ENCODE measurements around the gene VIPR2. TPM values are rescaled to one million over a fixed set of nuclear protein-coding genes. Genes with fewer than 3 reads are reported as not detected.

The VIPR2 gene, protein sequence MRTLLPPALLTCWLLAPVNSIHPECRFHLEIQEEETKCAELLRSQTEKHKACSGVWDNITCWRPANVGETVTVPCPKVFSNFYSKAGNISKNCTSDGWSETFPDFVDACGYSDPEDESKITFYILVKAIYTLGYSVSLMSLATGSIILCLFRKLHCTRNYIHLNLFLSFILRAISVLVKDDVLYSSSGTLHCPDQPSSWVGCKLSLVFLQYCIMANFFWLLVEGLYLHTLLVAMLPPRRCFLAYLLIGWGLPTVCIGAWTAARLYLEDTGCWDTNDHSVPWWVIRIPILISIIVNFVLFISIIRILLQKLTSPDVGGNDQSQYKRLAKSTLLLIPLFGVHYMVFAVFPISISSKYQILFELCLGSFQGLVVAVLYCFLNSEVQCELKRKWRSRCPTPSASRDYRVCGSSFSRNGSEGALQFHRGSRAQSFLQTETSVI
- total RNA-seq = 4.5 TPM
- long read RNA-seq, partial matches to known transcripts = 1 of 9 reads
- long read RNA-seq, other reads (novel, unspliced or antisense) = 6 of 9 reads

DNA sequence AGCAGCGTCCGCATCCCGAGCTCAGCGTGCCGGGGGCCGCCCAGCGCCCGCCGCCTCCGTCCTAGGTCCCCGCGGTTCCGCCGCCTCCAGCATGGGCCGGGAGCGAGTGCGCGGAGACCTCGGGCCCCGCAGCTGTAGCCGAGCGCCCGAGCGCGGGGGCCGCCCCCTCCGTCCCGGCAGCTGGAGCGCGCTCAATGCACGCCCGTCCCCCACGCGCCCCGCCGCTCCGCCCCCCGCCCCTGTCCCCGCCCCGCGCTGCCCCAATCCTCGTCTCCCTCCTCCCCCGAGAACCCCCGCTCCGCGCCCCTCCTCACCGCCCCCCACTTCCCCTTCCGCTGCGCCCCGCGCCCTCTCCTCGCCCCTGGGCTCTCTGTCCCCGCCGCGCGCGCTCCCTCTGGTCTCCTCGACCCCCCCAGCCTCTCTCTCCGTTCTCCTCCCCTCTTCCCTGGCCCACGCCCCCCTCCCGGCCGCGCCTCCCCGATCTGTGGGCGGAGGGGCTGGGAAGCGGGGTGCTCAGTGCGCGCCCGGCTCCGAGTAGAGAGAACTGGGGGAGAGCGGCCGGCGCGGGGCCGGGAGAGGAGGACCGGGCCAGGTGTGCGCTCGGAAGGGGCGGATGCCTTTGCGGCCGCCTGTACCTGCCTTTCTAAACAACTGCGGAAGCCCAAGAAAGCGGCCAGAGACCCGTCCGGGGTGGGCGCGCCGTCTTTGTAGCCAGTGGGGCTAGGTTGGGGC is at the start of gene VIPR2:
Gene VIPR2, minus strand, starts transcription at position 110 of the 732 bp plus-strand sequence. Its CDS starts 96 bp downstream, at position 14.
- intact Hi-C loops (cut with DNase I) = no loop called here
- peaks cover 45% of the 10 kb centered on the region for H3K27me3 ChIP-seq

DNA sequence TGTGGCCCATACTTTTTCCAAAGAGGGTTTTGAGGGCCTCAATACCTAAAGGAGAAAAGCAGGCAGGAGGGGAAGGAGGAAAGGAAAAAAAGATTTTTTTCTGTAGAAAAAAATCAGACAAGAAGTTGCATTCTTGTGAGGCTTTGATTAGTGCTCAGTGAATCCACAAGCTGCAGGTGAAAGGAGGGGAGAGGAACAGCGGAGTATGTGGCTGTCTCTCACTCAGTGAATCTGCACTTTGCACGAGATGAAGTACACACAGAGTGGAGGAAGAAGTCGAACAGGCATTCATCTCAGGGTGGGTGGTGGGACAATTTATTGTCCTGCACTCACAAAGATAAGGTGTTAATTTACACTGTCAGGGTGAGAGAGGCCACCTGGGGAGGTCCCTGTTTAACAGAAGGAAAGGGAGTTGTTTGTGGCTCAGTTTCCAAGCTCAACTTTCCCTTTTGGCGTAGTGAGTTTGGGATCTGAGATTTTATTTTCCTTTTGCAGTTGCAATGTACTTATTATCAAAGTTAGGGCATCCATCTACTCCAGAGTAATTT is 49.0 kb upstream of the VIPR2 start:
- DNase-seq = no peak
- H3K4me1 ChIP-seq = peaks cover 4% of the 10 kb centered on the region
- H3K36me3 ChIP-seq = no peaks in the 10 kb centered on the region
- H3K4me3 ChIP-seq = no peak overlapping the region
- H3K9me3 ChIP-seq = no peaks in the 10 kb centered on the region
- no peak overlapping the region for H3K27ac ChIP-seq
- H3K27me3 ChIP-seq = no peaks in the 10 kb centered on the region
- no peak for ATAC-seq
- TF ChIP-seq, protein P1, sequence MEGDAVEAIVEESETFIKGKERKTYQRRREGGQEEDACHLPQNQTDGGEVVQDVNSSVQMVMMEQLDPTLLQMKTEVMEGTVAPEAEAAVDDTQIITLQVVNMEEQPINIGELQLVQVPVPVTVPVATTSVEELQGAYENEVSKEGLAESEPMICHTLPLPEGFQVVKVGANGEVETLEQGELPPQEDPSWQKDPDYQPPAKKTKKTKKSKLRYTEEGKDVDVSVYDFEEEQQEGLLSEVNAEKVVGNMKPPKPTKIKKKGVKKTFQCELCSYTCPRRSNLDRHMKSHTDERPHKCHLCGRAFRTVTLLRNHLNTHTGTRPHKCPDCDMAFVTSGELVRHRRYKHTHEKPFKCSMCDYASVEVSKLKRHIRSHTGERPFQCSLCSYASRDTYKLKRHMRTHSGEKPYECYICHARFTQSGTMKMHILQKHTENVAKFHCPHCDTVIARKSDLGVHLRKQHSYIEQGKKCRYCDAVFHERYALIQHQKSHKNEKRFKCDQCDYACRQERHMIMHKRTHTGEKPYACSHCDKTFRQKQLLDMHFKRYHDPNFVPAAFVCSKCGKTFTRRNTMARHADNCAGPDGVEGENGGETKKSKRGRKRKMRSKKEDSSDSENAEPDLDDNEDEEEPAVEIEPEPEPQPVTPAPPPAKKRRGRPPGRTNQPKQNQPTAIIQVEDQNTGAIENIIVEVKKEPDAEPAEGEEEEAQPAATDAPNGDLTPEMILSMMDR (IDR thresholded peaks at IDR 0.05) = no peak
- intact Hi-C loops (cut with DNase I) = no loop called here

More for the DNA sequence above, at the start of gene VIPR2:
- Histone ChIP-seq H3K9me3 (no peaks in the 10 kb centered on the region), H3K27ac (no peak within 1 kb of the TSS), H3K4me1 (peaks cover 10% of the 10 kb centered on the region), H3K4me3 (peak within 1 kb of the TSS; percentile 48), H3K36me3 (no peaks in the 10 kb centered on the region)
- DNase-seq (no peak), ATAC-seq (peak; percentile 39)
- TF ChIP-seq, protein P1 (IDR thresholded peaks at IDR 0.05) = no peak

DNA sequence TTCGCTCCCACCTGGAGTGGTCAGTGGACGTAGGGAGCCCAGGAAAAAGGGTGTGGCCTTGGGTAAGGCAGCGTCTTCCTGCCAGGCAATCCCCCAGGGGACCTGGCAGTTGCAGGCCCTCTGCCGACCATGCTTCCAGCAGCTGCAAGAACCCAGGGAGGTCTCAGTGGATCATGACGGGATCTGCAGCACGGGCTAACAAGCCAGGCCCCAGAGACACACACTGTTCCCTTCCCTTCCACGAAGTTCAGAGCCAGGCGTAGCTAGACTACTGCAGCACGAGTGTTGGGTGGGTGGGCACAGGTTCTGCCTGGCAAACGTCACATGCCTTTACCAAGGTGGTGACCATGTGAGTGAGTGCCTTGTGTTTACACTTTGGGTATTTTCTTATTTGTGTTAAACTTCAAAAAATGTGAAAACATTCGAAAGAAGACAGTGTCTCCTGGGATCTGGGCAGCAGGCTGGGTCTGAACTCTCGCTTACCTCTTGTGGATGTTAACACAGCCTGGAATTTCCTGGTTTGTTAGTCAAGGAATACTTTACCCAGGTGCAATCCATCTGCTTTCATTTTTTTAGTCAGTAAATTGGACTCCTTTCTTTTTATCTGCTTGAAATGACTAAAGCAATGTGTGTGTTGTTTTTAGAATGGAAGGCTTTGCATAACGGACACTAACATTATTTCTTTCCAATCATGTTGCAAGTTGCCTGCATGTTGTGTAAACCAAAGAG is 48.2 kb upstream of the VIPR2 start:
- intact Hi-C loops (cut with DNase I) = no loop called here
- H3K36me3 ChIP-seq = no peaks in the 10 kb centered on the region
- H3K27ac ChIP-seq = no peak overlapping the region
- H3K27me3 ChIP-seq = no peaks in the 10 kb centered on the region
- TF ChIP-seq, protein P1 (IDR thresholded peaks at IDR 0.05) = no peak
- DNase-seq (no peak), ATAC-seq (no peak)
- H3K9me3 ChIP-seq = no peaks in the 10 kb centered on the region
- H3K4me1 ChIP-seq = peaks cover 4% of the 10 kb centered on the region
- no peak overlapping the region for H3K4me3 ChIP-seq

DNA sequence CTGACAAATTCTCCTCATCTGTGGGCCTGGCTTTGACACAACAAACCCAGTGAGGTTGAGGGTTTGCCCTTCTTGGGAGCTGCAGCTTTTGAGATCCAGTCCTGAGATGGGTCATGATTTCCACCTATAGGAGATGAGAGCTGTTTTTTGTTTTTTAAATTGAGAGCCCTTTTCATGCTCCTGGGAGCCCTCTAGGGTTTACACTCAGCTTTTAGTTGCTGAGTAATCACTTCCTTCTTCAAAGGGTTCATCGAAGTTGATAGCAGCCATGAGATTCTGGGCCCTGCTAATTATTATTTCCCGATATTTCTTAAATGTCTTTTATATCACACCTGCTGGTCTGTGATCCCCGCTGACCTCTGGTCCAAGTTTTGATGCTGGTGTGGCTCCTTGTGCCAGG is 47.3 kb upstream of the VIPR2 start:
- Histone ChIP-seq H3K9me3 (no peaks in the 10 kb centered on the region), H3K4me1 (no peaks in the 10 kb centered on the region), H3K36me3 (no peaks in the 10 kb centered on the region), H3K27me3 (no peaks in the 10 kb centered on the region), H3K4me3 (no peak overlapping the region), H3K27ac (no peak overlapping the region)
- TF ChIP-seq, protein P1 (IDR thresholded peaks at IDR 0.05) = no peak
- no peak for DNase-seq
- intact Hi-C loops (cut with DNase I) = no loop called here
- no peak for ATAC-seq

DNA sequence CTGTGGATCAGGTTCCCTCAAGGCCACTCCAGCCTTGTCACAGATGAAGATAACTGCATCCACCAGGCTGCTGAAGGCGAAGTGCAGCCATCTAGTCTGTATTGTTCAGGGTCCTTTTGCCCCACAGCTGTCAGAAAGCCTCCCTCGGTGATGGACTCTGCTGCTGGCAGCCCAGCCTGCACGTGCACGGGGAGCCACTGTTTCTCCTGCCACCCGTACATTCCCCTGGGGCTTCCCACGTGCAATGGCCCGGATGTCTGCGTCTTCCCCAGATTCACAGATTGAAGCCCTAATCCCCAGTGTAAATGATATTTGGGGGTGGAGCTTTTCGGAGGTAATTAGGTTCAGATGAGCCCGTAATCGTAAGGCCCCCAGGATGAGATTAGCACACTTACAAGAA is 46.6 kb upstream of the VIPR2 start:
- DNase-seq (no peak), ATAC-seq (no peak)
- Histone ChIP-seq H3K9me3 (no peaks in the 10 kb centered on the region), H3K4me3 (no peak overlapping the region), H3K36me3 (no peaks in the 10 kb centered on the region), H3K4me1 (no peaks in the 10 kb centered on the region), H3K27me3 (no peaks in the 10 kb centered on the region), H3K27ac (no peak overlapping the region)
- intact Hi-C loops (cut with DNase I) = no loop called here
- TF ChIP-seq, protein P1 (IDR thresholded peaks at IDR 0.05) = no peak

All from upper lobe of right lung (tissue), 1 donor.